Activated CD4-positive, alpha-beta T cell treated with anti-CD3 and anti-CD28 coated beads, Interleukin-2, Interleukin-6, amounts not matched to agents 100 ng/mL and 50 ng/mL, durations not matched to agents 16 hours and 8 hours (primary cell): Measurements from ENCODE around the gene CSRP1.
"Not testable (repeated sequence)": the region's sequence is repeated elsewhere in the genome, so short reads cannot be mapped to it uniquely, and the experiment has no call there.

Experiments used
- DNase-seq: peaks from one replicate; pipeline ENCODE4 v3.0.0-alpha.2; 2020

Gene CSRP1

GRCh38 chr1:201475915-201476669 is 30.8 kb downstream of the CSRP1 start:
- no peak for DNase-seq

- DNase-seq = no peak
Observed at GRCh38 chr1:201475130-201475529, 31.8 kb downstream of the CSRP1 start.

GRCh38 chr1:201473296-201473695 is 33.6 kb downstream of the CSRP1 start:
- DNase-seq = no peak

- not testable (repeated sequence) for DNase-seq
Observed at GRCh38 chr1:201472321-201472720, 34.6 kb downstream of the CSRP1 start.

- DNase-seq = no peak
Observed at GRCh38 chr1:201471772-201472171, 35.2 kb downstream of the CSRP1 start.

- no peak for DNase-seq
Observed at GRCh38 chr1:201470581-201470980, 36.3 kb downstream of the CSRP1 start.

GRCh38 chr1:201469645-201470074 is 37.3 kb downstream of the CSRP1 start:
- DNase-seq = no peak

- DNase-seq = peak; percentile 47
Observed at GRCh38 chr1:201468844-201469644, 37.9 kb downstream of the CSRP1 start, which contains the start of gene PHLDA3. Gene PHLDA3, minus strand, starts transcription at chr1:201469188. Its CDS starts 402 bp downstream, at chr1:201468786.

GRCh38 chr1:201468501-201468843 is 38.5 kb downstream of the CSRP1 start:
- peak; percentile 17 for DNase-seq

- no peak for DNase-seq
Observed at GRCh38 chr1:201466492-201466891, 40.4 kb downstream of the CSRP1 start.

- no peak for DNase-seq
Observed at GRCh38 chr1:201465698-201466290, 41.1 kb downstream of the CSRP1 start.

GRCh38 chr1:201463071-201463552 is 43.8 kb downstream of the CSRP1 start:
- DNase-seq = no peak

- no peak for DNase-seq
Observed at GRCh38 chr1:201461645-201462441, 45.1 kb downstream of the CSRP1 start.

- DNase-seq = no peak
Observed at GRCh38 chr1:201460814-201461644, 45.9 kb downstream of the CSRP1 start.

GRCh38 chr1:201459775-201460174 is 47.1 kb downstream of the CSRP1 start:
- no peak for DNase-seq

GRCh38 chr1:201459052-201459451 is 47.9 kb downstream of the CSRP1 start:
- DNase-seq = no peak

GRCh38 chr1:201457508-201457960 is 49.4 kb downstream of the CSRP1 start:
- DNase-seq = no peak

- DNase-seq = no peak
Observed at GRCh38 chr1:201456499-201457309, 50.2 kb downstream of the CSRP1 start.

- no peak for DNase-seq
Observed at GRCh38 chr1:201455098-201455497, 51.8 kb downstream of the CSRP1 start.

- DNase-seq = no peak
Observed at GRCh38 chr1:201454608-201455007, 52.3 kb downstream of the CSRP1 start.

GRCh38 chr1:201452866-201453265 is 54.1 kb downstream of the CSRP1 start:
- DNase-seq = no peak
